Central memory CD8-positive, alpha-beta T cell (primary cell): ENCODE measurements around the gene ABCD3.
A peak's percentile ranks its signal among the peaks of the same experiment; 100 is the strongest.

ENCODE experiments used
- ATAC-seq: fragments of 150-1000 bp; cut with Tn5 transposase; replicated peaks from 2 replicates; pipeline ENCODE4 v1.10.0; 2022; ENCODE audit warnings: mild to moderate bottlenecking, moderate FRiP score, moderate number of reproducible peaks; ENCODE audit not compliant: poor library complexity, severe bottlenecking; ENCODE audit errors: extremely low read depth
- DNase-seq, 2 donors: peaks; one replicate each; pipeline ENCODE4 v3.0.0; 2021; ENCODE audit warnings: low spot score in 2 of 2
- H3K27ac Mint-ChIP-seq: one replicate; pipeline ENCODE4 v1.8.0; 2022; ENCODE audit warnings: low read depth, mild to moderate bottlenecking, moderate library complexity, mixed read lengths
- H3K27me3 Mint-ChIP-seq: one replicate; pipeline ENCODE4 v1.8.0; 2022; ENCODE audit warnings: mixed read lengths
- H3K36me3 Mint-ChIP-seq: one replicate; pipeline ENCODE4 v1.8.0; 2022; ENCODE audit warnings: mild to moderate bottlenecking, moderate library complexity, mixed read lengths; ENCODE audit not compliant: insufficient read depth
- H3K4me1 Mint-ChIP-seq: one replicate; pipeline ENCODE4 v1.8.0; 2022; ENCODE audit warnings: mixed read lengths
- H3K4me3 Mint-ChIP-seq: one replicate; pipeline ENCODE4 v1.8.0; 2022; ENCODE audit warnings: mild to moderate bottlenecking, moderate library complexity, mixed read lengths
- H3K9me3 Mint-ChIP-seq: one replicate; pipeline ENCODE4 v1.8.0; 2022; ENCODE audit warnings: mixed read lengths

The ABCD3 gene

DNA sequence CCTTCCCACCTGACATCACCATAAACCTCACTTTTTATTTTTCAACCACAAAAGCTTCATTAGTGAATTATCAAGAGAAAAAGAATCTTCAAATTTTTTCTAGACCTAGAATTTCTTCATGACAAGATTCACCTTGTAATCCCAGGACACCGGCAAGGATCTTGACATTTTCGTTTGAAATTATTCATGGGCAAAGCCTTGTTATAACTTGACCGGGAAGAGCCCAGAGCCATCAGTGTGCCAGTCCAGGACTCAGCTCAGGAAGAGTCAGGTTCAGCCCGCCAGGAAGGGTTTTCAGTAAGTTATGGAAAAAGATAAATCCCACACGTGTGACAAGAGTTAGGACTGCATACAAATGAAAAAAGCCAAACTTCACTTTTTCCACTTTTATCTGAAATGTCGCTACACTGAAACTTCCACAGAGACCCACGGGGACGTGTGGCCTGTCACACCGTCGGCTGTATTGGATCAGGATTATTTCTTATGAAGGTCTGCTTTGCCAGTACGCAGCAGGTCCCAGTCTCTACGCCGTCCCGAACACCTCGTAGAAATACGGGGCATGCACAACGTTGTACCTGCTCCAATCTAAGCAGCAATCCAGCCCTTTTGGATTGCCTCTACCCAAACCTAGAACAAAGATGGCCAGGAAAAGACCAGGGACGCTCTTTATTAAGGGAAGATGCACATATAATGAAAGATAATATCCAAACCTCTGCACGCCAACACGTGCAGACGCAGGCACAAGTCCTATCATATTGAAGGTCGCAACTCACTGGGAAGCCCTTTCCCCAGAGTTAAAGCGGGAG is 122.5 kb downstream of the ABCD3 start:
- Mint-ChIP-seq H3K4me1 (peaks cover 5% of the 10 kb centered on the region), H3K36me3 (no peaks in the 10 kb centered on the region), H3K4me3 (peak overlapping the region; percentile 54), H3K27ac (no peak overlapping the region), H3K27me3 (peaks cover 89% of the 10 kb centered on the region), H3K9me3 (no peaks in the 10 kb centered on the region)
- DNase-seq (no peak), ATAC-seq (no peak)

DNA sequence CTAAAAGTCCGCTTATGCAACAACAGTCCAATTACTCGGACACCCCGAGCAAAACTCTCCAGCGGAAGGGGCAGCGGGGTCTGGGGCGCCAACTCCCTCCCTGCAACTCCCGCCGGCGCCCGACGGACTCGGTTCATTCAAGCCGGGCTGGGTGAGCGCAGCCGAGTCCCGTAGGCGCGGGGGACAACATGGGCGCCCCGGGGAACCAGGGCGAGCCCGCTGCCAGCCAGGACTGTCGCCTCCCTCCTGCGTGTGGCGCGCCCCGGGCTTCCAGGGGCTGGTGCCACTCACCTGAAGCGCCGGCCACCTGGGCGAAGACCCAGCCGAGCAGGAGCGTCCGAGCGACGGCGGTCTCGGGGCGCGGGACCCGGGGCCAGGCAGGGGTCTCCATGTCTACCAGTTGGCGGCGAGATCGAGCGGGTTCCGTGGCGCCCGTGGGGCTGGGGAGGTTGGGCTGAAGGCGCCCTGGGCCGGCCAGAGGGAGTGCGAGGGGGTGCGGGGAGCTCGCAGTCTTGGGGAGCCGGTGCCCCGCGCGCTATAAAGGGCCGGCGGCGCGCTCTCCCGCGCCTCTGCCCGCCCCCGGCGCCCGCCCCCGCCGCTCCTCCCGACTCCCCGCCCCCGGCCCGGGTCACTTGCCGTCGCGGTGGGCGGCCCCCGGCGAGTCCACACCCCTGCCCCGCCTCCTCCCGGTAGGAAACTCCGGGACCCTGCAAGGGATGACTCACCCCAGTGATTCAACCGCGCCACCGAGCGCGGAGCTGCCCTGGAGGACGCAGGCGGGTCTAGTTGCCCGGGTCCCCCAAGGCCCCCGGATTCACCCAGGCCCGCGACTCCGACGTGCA is 123.3 kb downstream of the ABCD3 start, which contains the start of gene F3:
Gene F3, minus strand, starts transcription at position 514 of the 842 bp plus-strand sequence. Its CDS starts 123 bp downstream, at position 391.
- no peak within 1 kb of the TSS for H3K27ac Mint-ChIP-seq
- peak; percentile 50 for ATAC-seq
- DNase-seq, result no peak

DNA sequence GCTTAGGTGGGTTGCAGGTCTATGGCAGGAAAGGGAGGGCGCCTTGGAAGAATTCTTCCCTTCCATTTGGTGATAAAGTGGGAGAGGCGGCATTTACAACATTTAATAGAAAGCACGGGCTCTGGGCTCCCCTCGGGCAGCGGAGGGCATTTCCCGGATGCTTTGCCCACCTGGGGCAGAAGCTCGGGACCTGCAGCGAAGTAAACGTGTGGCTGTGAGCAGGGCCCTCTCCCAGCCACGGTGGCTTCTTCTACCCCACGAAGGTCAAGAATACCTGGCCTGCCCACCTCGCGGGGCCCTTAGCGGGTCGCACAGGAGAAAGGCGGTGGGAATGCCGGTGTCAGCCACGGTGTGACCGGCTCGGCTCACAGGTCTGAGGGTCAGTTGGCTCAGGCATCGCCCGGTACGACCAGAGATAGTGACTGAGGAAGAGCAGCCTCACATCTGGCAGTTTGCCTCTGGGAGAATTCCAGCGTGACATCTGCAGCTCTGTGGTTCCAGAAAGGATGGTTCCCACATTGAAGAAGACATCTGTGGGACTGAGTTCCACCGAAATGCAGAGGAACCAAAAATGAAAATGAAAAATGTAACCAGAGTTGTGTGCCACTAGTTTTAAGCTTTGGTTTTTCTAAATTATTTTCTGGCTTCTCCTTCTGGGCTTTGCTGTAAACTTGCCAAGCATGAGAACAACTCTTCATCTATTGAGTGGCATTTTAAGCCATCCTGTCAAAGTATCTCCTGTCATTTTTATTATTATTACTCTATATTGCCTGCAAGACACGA is 124.1 kb downstream of the ABCD3 start:
- ATAC-seq (no peak), DNase-seq (no peak)
- H3K4me1 Mint-ChIP-seq, result peaks cover 5% of the 10 kb centered on the region
- peaks cover 88% of the 10 kb centered on the region for H3K27me3 Mint-ChIP-seq
- H3K9me3 Mint-ChIP-seq, result no peaks in the 10 kb centered on the region
- H3K27ac Mint-ChIP-seq, result no peak overlapping the region
- H3K4me3 Mint-ChIP-seq, result peak overlapping the region; percentile 59
- no peaks in the 10 kb centered on the region for H3K36me3 Mint-ChIP-seq

More for the DNA sequence above, 123.3 kb downstream of the ABCD3 start, which contains the start of gene F3:
- no peaks in the 10 kb centered on the region for H3K36me3 Mint-ChIP-seq
- H3K27me3 Mint-ChIP-seq, result peaks cover 88% of the 10 kb centered on the region
- peaks cover 5% of the 10 kb centered on the region for H3K4me1 Mint-ChIP-seq
- no peaks in the 10 kb centered on the region for H3K9me3 Mint-ChIP-seq
- peak within 1 kb of the TSS; percentile 59 for H3K4me3 Mint-ChIP-seq

DNA sequence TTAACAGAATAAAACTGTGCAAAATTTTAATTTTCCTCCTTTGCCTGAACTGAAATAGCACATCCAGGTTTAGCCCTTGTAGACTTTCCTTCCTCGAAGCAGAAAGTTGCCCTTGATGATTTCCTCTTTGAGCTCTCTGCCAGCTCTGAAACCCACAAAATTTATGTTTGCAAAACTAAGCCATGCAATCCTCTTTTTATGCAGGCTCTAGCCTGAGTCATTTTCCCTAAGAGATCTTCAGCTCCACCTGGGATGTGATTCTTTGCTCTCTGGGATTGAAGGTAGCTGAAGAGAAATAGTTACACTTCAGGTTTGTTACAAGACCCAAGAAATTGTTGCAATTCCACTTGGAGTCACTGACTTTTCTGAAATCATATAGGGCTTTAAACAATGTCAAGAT is 124.8 kb downstream of the ABCD3 start:
- DNase-seq (no peak), ATAC-seq (no peak)
- Mint-ChIP-seq H3K4me3 (peak overlapping the region; percentile 16), H3K9me3 (no peaks in the 10 kb centered on the region), H3K27me3 (peaks cover 83% of the 10 kb centered on the region), H3K36me3 (no peaks in the 10 kb centered on the region), H3K27ac (no peak overlapping the region), H3K4me1 (peaks cover 5% of the 10 kb centered on the region)

DNA sequence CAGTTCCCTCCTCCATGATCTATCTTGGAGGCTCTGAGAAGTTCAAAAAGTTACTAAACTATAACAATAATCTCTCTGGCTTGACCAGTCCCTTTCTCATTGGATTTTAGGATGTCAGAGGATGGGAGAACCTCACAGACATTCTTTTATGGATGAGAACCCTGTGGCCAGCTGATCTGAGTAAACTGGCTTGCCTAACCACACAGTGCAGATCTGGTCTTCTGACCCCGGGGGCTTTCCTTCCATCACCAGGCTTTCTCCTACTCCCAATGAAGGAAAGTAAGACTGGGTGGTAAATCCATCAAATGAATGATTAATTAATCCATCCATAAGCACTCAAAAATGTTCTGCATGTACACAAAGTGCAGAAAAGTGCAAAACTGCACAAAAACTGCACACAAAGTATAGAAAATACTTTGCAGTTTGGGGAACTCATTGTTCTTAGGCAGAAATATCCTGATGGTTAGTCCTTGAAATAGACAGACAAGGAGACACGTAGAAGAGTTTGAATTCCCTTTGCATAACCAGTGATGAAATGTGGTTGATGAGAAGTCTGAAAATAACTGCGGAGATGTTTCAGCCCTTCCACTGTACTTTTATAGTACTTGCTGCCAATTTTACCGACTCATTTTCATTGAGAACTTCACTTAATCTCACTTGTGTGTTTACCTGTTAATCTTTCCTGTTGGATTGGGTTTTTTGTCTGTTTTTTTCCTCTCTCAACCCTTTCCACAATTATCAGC is 125.9 kb downstream of the ABCD3 start:
- Mint-ChIP-seq H3K4me1 (peaks cover 5% of the 10 kb centered on the region), H3K27me3 (peaks cover 73% of the 10 kb centered on the region), H3K36me3 (no peaks in the 10 kb centered on the region), H3K9me3 (no peaks in the 10 kb centered on the region), H3K27ac (no peak overlapping the region), H3K4me3 (no peak overlapping the region)
- ATAC-seq (no peak), DNase-seq (no peak)

DNA sequence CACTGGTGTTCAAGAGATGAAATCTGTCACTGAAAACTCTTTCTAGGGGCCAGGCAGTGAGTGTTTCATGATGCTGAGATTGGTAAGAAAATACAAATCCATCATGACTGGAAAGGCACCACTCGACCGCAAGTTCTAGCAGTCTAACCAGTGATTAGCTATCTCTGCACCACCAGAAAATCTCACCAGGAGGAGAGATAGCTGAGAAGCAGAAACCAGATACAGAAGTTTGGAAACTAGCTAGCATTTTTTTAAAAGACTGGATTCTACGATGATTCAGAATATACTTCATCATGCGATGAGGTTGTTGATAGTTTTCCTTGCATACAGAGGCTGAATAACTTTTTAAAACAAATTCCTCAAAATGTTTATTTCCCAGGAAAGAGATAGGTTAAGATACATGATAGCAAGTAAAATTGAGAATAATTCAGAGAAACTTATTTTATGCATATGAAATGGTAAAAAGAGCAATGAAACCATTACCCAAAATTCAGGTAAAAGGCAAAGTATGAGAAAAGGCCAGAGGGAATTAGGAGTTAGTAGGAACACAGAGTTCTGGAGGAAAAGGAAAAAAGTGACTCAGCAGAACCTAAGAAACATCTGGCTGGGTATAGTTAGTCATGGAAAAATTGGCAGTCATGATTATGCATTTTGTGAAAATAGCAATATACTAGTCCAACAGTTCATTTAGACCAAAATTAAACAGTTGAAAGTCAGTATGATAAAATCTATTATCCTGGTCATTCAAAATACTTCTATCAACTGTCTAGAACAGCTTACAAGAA is 126.7 kb downstream of the ABCD3 start:
- no peaks in the 10 kb centered on the region for H3K36me3 Mint-ChIP-seq
- H3K4me3 Mint-ChIP-seq, result no peak overlapping the region
- ATAC-seq, result no peak
- no peak overlapping the region for H3K27ac Mint-ChIP-seq
- peaks cover 68% of the 10 kb centered on the region for H3K27me3 Mint-ChIP-seq
- H3K4me1 Mint-ChIP-seq, result peaks cover 5% of the 10 kb centered on the region
- no peaks in the 10 kb centered on the region for H3K9me3 Mint-ChIP-seq
- DNase-seq, result no peak

DNA sequence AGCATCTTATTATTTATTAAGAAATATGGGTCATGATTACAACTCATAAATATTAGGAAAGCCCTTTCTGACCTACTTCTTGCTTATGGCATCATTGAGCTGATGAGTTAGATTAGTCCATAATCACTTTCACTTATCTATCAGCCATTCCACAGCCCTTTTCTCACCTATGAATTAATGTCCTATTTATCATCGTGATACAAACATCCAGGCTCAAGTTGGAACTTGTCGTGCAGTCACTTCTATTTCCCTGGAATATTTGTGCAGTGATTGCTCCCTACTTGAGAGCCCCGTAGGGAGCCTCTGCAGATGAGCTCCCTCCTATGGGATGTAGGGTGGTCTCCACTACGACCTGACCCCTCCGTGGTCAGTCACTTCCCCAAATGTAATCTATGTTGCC is 131.5 kb downstream of the ABCD3 start:
- DNase-seq (no peak), ATAC-seq (no peak)
- no peaks in the 10 kb centered on the region for H3K4me1 Mint-ChIP-seq
- peaks cover 43% of the 10 kb centered on the region for H3K27me3 Mint-ChIP-seq
- H3K9me3 Mint-ChIP-seq, result no peaks in the 10 kb centered on the region
- H3K4me3 Mint-ChIP-seq, result no peak overlapping the region
- H3K36me3 Mint-ChIP-seq, result no peaks in the 10 kb centered on the region
- H3K27ac Mint-ChIP-seq, result no peak overlapping the region

DNA sequence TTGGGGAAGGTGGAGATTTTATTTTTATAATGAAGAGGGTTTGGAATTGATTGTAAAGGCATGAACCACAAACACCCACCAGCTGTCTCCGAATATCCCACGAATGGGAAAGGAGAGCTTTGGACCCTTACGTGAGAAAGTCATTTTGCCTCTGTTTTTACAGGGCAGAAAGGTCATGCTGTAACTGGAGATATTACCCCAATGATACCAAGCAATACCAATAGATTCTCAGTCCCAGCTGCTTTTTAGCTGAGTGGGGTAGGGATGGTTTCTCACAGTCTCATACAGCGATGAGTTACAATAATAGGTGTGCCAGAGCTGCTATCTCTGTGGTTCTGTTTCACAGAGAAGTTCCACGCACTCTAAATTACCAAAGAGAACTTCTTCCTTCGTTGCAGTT is 132.2 kb downstream of the ABCD3 start:
- ATAC-seq, result no peak
- Mint-ChIP-seq H3K9me3 (no peaks in the 10 kb centered on the region), H3K36me3 (no peaks in the 10 kb centered on the region), H3K27me3 (peaks cover 46% of the 10 kb centered on the region), H3K27ac (no peak overlapping the region), H3K4me3 (no peak overlapping the region), H3K4me1 (no peaks in the 10 kb centered on the region)
- DNase-seq, result no peak

DNA sequence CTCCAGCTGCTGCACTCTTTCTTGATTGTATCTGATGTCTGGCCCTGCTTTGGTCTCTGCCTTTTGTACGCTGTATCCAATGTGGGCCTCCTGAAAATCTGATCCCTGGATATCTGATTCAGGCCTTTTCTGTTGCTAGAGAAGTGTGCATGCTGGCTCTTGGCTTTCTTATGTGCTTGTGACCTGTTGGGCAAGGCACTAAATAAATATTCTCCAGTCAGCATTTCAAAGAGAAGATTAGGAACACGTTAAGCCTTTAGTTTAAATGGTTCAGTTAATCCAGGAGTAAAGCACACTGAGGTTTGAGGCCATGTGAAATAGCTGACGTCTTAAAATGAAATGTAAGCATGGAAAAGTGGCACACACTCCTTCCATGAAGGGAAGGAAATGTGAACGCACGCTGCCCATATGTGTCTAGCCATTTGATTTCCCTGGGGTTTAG is 132.6 kb downstream of the ABCD3 start:
- no peak overlapping the region for H3K4me3 Mint-ChIP-seq
- H3K4me1 Mint-ChIP-seq, result no peaks in the 10 kb centered on the region

DNA sequence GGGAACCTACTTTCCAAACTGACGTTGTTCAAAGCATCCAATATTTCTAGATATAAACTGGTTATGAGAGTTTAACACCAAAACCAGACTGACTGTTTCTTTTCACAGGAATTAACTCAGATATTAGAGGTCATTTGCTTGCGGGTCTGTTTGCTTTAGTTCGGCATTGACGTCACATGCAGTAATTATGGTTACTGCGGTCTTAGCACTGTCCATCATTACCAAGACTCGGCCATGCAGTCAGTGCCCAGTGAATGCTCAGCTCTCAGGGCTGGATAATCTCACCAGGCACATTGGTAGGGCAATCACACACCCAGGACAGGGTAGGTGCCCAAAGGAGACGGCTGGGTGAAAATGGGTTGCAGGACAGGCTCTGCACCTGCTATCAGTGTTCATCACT is 133.3 kb downstream of the ABCD3 start:
- DNase-seq (no peak), ATAC-seq (no peak)
- H3K36me3 Mint-ChIP-seq, result no peaks in the 10 kb centered on the region
- no peak overlapping the region for H3K4me3 Mint-ChIP-seq
- no peaks in the 10 kb centered on the region for H3K9me3 Mint-ChIP-seq
- H3K27me3 Mint-ChIP-seq, result peaks cover 42% of the 10 kb centered on the region
- H3K27ac Mint-ChIP-seq, result no peak overlapping the region
- no peaks in the 10 kb centered on the region for H3K4me1 Mint-ChIP-seq

More for the DNA sequence above, 132.6 kb downstream of the ABCD3 start:
- H3K27ac Mint-ChIP-seq, result no peak overlapping the region
- ATAC-seq (no peak), DNase-seq (no peak)
- peaks cover 48% of the 10 kb centered on the region for H3K27me3 Mint-ChIP-seq
- H3K9me3 Mint-ChIP-seq, result no peaks in the 10 kb centered on the region
- no peaks in the 10 kb centered on the region for H3K36me3 Mint-ChIP-seq

DNA sequence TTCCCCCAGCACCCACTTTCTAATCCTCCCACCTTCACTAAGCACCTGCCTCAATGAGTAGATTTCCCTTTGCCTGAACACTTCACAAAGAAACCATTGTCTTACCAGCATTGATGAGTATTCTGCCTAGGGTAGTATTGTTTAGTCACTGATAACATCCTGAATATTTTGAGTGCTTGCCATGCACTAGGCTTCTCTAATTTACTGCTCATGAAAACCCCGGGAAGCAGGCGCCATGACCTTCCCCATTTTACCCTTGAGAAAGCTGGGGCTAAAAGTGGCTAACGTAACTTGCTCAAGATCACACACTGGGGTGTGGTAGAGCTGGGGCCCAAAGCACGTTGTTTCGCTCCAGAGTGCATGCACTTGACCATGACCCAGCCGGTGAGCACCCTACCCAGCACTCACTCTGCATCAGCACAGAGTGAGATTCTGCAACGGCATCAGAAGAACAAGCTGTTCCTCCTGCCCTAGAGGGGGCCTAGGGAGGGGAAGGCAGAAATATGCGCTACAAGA is 133.9 kb downstream of the ABCD3 start:
- DNase-seq, result no peak
- no peaks in the 10 kb centered on the region for H3K36me3 Mint-ChIP-seq
- H3K27me3 Mint-ChIP-seq, result peaks cover 35% of the 10 kb centered on the region
- no peak overlapping the region for H3K4me3 Mint-ChIP-seq
- H3K9me3 Mint-ChIP-seq, result no peaks in the 10 kb centered on the region
- H3K4me1 Mint-ChIP-seq, result no peaks in the 10 kb centered on the region
- no peak for ATAC-seq
- H3K27ac Mint-ChIP-seq, result no peak overlapping the region
